Activated CD8-positive, alpha-beta T cell treated with anti-CD3 and anti-CD28 coated beads for 36 hours (primary cell): ENCODE results near the gene KRTAP5-2. TPM values are rescaled to one million over a fixed set of nuclear protein-coding genes. Genes with fewer than 3 reads are reported as not detected.
"Not testable (repeated sequence)": the region's sequence is repeated elsewhere in the genome, so short reads cannot be mapped to it uniquely, and the experiment has no call there.

Experiments used
- ATAC-seq: fragments of 200-7000 bp; cut with Tn5 transposase; one replicate; pipeline ENCODE4 v1.10.0; 2021; ENCODE audit warnings: mild to moderate bottlenecking, moderate library complexity
- CTCF ChIA-PET: fragments of 350-600 bp; sonication (Branson Sonifier 250); formaldehyde crosslinking; loops from one replicate; lab custom pipeline; 2021; ENCODE audit warnings: antibody characterized with exemption; lab: Charles Lee
- POLR2A ChIA-PET: fragments of 350-600 bp; sonication (Branson Sonifier 250); formaldehyde crosslinking; loops from one replicate; lab custom pipeline; 2021; ENCODE audit warnings: antibody characterized with exemption; lab: Charles Lee
- DNase-seq: peaks from one replicate; pipeline ENCODE4 v3.0.0-alpha.2; 2020
- H3K27ac Mint-ChIP-seq: one replicate; pipeline ENCODE4 v1.8.0; 2021; ENCODE audit warnings: mild to moderate bottlenecking, mixed read lengths
- H3K27me3 Mint-ChIP-seq: one replicate; pipeline ENCODE4 v1.8.0; 2021; ENCODE audit warnings: mixed read lengths
- H3K36me3 Mint-ChIP-seq: one replicate; pipeline ENCODE4 v1.8.0; 2021; ENCODE audit warnings: low read depth, mixed read lengths
- H3K4me1 Mint-ChIP-seq: one replicate; pipeline ENCODE4 v1.8.0; 2021; ENCODE audit warnings: low read depth, mixed read lengths
- H3K4me3 Mint-ChIP-seq: one replicate; pipeline ENCODE4 v1.8.0; 2021; ENCODE audit warnings: mild to moderate bottlenecking, moderate library complexity, mixed read lengths
- H3K9me3 Mint-ChIP-seq: one replicate; pipeline ENCODE4 v1.8.0; 2021; ENCODE audit warnings: mixed read lengths
- CTCF ChIP-seq: fragments of 200-600 bp; IDR thresholded peaks from one replicate; pipeline ENCODE4 v1.8.0; 2022; ENCODE audit warnings: antibody characterized with exemption, mild to moderate bottlenecking
- intact Hi-C: fragments of 100-400 bp; cut with micrococcal nuclease; formaldehyde crosslinking; loops from one replicate; pipeline ENCODE4 v1.10.0; 2022
- total RNA-seq, 2 experiments: library from RNA; stranded (reverse); gene quantifications; one replicate each; pipeline ENCODE4 v1.2.3, GENCODE V29; 2021

Gene KRTAP5-2
- total RNA-seq, 2 experiments from 2014 or later: not detected

- Mint-ChIP-seq H3K36me3 (peaks cover 1% of the 10 kb centered on the region), H3K27ac (no peak overlapping the region), H3K9me3 (peaks cover 5% of the 10 kb centered on the region), H3K27me3 (peaks cover 8% of the 10 kb centered on the region), H3K4me3 (no peak overlapping the region), H3K4me1 (peaks cover 9% of the 10 kb centered on the region)
- no peak for TF ChIP-seq CTCF
- DNase-seq (no peak), ATAC-seq (no peak)
- ChIA-PET CTCF (interaction anchor here (1.2 to 2.0 kb wide), 2 partner anchors 14 to 35 kb away, joined by 5 to 7 read pairs; no protein-coding TSS in a partner anchor), POLR2A (no interaction called here)
- intact Hi-C loops: no loop called here
These were observed 16.1 kb downstream of the KRTAP5-2 start for GRCh38 chr11:1581976-1582375.

GRCh38 chr11:1576825-1577224 lies 21.3 kb downstream of the KRTAP5-2 start:
- H3K27me3 Mint-ChIP-seq: peaks cover 2% of the 10 kb centered on the region
- no peak overlapping the region for H3K27ac Mint-ChIP-seq
- intact Hi-C loops: no loop called here
- ChIA-PET CTCF (interaction anchor here (1.1 to 5.3 kb wide), 4 partner anchors 18 to 76 kb away, joined by 3 to 170 read pairs (median 25); no protein-coding TSS in a partner anchor), POLR2A (no interaction called here)
- peaks cover 7% of the 10 kb centered on the region for H3K4me1 Mint-ChIP-seq
- peaks cover 1% of the 10 kb centered on the region for H3K36me3 Mint-ChIP-seq
- H3K4me3 Mint-ChIP-seq: no peak overlapping the region
- ATAC-seq: no peak
- no peak for DNase-seq
- no peak for TF ChIP-seq CTCF
- H3K9me3 Mint-ChIP-seq: peaks cover 5% of the 10 kb centered on the region

- H3K4me3 Mint-ChIP-seq, intact Hi-C loops, DNase-seq, H3K36me3 Mint-ChIP-seq, H3K27me3 Mint-ChIP-seq, H3K4me1 Mint-ChIP-seq, ATAC-seq, H3K9me3 Mint-ChIP-seq, POLR2A ChIA-PET, H3K27ac Mint-ChIP-seq: not testable (repeated sequence)
- CTCF ChIA-PET: interaction anchor here (1.1 to 5.3 kb wide), 5 partner anchors 14 to 77 kb away, joined by 4 to 170 read pairs (median 42); no protein-coding TSS in a partner anchor
These were observed 22.3 kb downstream of the KRTAP5-2 start for GRCh38 chr11:1575756-1576155.

- Mint-ChIP-seq H3K36me3 (peaks cover 1% of the 10 kb centered on the region), H3K27me3 (peaks cover 2% of the 10 kb centered on the region), H3K9me3 (peaks cover 3% of the 10 kb centered on the region), H3K4me1 (peaks cover 13% of the 10 kb centered on the region), H3K27ac (no peak overlapping the region), H3K4me3 (no peak overlapping the region)
- intact Hi-C loops: no loop called here
- DNase-seq (no peak), ATAC-seq (no peak)
- peak; percentile 63 for TF ChIP-seq CTCF
- CTCF ChIA-PET: interaction anchor here (0.6 to 5.3 kb wide), 54 partner anchors 9 to 668 kb away, joined by 3 to 170 read pairs (median 4); partner anchors contain the start of gene KRTAP5-1
- POLR2A ChIA-PET: interaction anchor here (1.0 to 2.1 kb wide), 5 partner anchors 8 to 57 kb away, joined by 3 to 11 read pairs (median 4); no protein-coding TSS in a partner anchor
These were observed 23.2 kb downstream of the KRTAP5-2 start for GRCh38 chr11:1574933-1575242.

GRCh38 chr11:1574238-1574932 lies 23.7 kb downstream of the KRTAP5-2 start:
- peak overlapping the region; percentile 37 for H3K4me3 Mint-ChIP-seq
- peaks cover 3% of the 10 kb centered on the region for H3K9me3 Mint-ChIP-seq

More at GRCh38 chr11:1574238-1574932, 23.7 kb downstream of the KRTAP5-2 start:
- POLR2A ChIA-PET: interaction anchor here (1.0 to 2.1 kb wide), 5 partner anchors 9 to 57 kb away, joined by 3 to 11 read pairs (median 4); no protein-coding TSS in a partner anchor
- intact Hi-C loops: no loop called here
- Mint-ChIP-seq H3K27me3 (peaks cover 2% of the 10 kb centered on the region), H3K27ac (no peak overlapping the region), H3K36me3 (peaks cover 1% of the 10 kb centered on the region), H3K4me1 (peaks cover 15% of the 10 kb centered on the region)
- CTCF ChIA-PET: interaction anchor here (0.6 to 5.3 kb wide), 56 partner anchors 9 to 667 kb away, joined by 3 to 170 read pairs (median 4); partner anchors contain the start of gene KRTAP5-1
- TF ChIP-seq CTCF: peak; percentile 93
- DNase-seq (peak; percentile 72), ATAC-seq (peak; percentile 57)
